Astrocyte (in vitro differentiated cells and primary cell): ENCODE results near the gene ETS1. TPM values are rescaled to one million over a fixed set of nuclear protein-coding genes. Genes with fewer than 3 reads are reported as not detected.
A peak's percentile ranks its signal among the peaks of the same experiment; 100 is the strongest.

Experiments
- DNase-seq: peaks from one replicate; pipeline ENCODE4 v3.0.0-alpha.2; 2010; ENCODE audit warnings: low read depth
- FAIRE-seq: peaks from 2 replicates; lab custom pipeline; 2011; peaks lifted over from hg19 to GRCh38; lab: Jason Lieb, UNC
- H2AFZ ChIP-seq: 2 replicates; pipeline ENCODE4 v1.6.0; 2012; ENCODE audit warnings: low read depth, low read length, inconsistent platforms
- H3K27ac ChIP-seq: 2 replicates; pipeline ENCODE4 v1.5.1; 2011; ENCODE audit warnings: low read depth, low read length, inconsistent platforms
- H3K27me3 ChIP-seq: 2 replicates; pipeline ENCODE4 v1.6.0; 2011; ENCODE audit warnings: low read length, inconsistent platforms; ENCODE audit not compliant: insufficient read depth
- H3K36me3 ChIP-seq: 2 replicates; pipeline ENCODE4 v1.5.1; 2011; ENCODE audit warnings: low read length, inconsistent platforms; ENCODE audit not compliant: insufficient read depth
- H3K4me1 ChIP-seq: 2 replicates; pipeline ENCODE4 v1.5.1; 2011; ENCODE audit warnings: low read length, inconsistent platforms; ENCODE audit not compliant: insufficient read depth
- H3K4me2 ChIP-seq: 2 replicates; pipeline ENCODE4 v1.6.0; 2012; ENCODE audit warnings: low read length, inconsistent platforms
- H3K4me3 ChIP-seq: 2 replicates; pipeline ENCODE4 v1.5.1; 2011; ENCODE audit warnings: low read depth, mild to moderate bottlenecking, low read length, inconsistent platforms; ENCODE audit not compliant: insufficient read depth
- H3K79me2 ChIP-seq: 2 replicates; pipeline ENCODE4 v1.6.0; 2012; ENCODE audit warnings: mild to moderate bottlenecking, low read length, inconsistent platforms; ENCODE audit not compliant: insufficient read depth
- H3K9ac ChIP-seq: 2 replicates; pipeline ENCODE4 v1.6.0; 2012; ENCODE audit warnings: mild to moderate bottlenecking, low read length, inconsistent platforms
- H3K9me3 ChIP-seq: 2 replicates; pipeline ENCODE4 v1.5.1; 2012; ENCODE audit warnings: low read depth, mild to moderate bottlenecking, low read length, inconsistent platforms; ENCODE audit not compliant: insufficient read depth
- H4K20me1 ChIP-seq: 2 replicates; pipeline ENCODE4 v1.6.0; 2012; ENCODE audit warnings: low read length, inconsistent platforms; ENCODE audit not compliant: insufficient read depth
- H3K27ac Mint-ChIP-seq: one replicate; pipeline ENCODE4 v1.8.0; 2021; ENCODE audit warnings: mild to moderate bottlenecking, mixed read lengths; ENCODE audit not compliant: unreplicated experiment
- H3K27me3 Mint-ChIP-seq: one replicate; pipeline ENCODE4 v1.8.0; 2021; ENCODE audit warnings: low read depth, mixed read lengths; ENCODE audit not compliant: unreplicated experiment
- H3K36me3 Mint-ChIP-seq: one replicate; pipeline ENCODE4 v1.8.0; 2021; ENCODE audit warnings: low read depth, mixed read lengths; ENCODE audit not compliant: unreplicated experiment
- H3K4me1 Mint-ChIP-seq: one replicate; pipeline ENCODE4 v1.8.0; 2021; ENCODE audit warnings: low read depth, mixed read lengths; ENCODE audit not compliant: unreplicated experiment
- H3K4me3 Mint-ChIP-seq: one replicate; pipeline ENCODE4 v1.8.0; 2021; ENCODE audit warnings: mild to moderate bottlenecking, moderate library complexity, mixed read lengths; ENCODE audit not compliant: unreplicated experiment
- H3K9me3 Mint-ChIP-seq: one replicate; pipeline ENCODE4 v1.8.0; 2021; ENCODE audit warnings: mild to moderate bottlenecking, mixed read lengths; ENCODE audit not compliant: unreplicated experiment
- CTCF ChIP-seq: IDR thresholded peaks from 2 replicates; pipeline ENCODE4 v1.5.1; 2011; ENCODE audit warnings: low read depth, mild to moderate bottlenecking, inconsistent platforms, low read length, moderate library complexity; ENCODE audit not compliant: insufficient read depth
- EZH2 ChIP-seq: IDR thresholded peaks from 2 replicates; pipeline ENCODE4 v1.6.1; 2012; ENCODE audit warnings: mild to moderate bottlenecking, low read length, inconsistent platforms; ENCODE audit not compliant: insufficient read depth
- total RNA-seq: library from RNA; stranded (reverse); gene quantifications from 2 replicates; pipeline ENCODE4 v1.2.1, GENCODE V29; 2021

Gene ETS1
- total RNA-seq, 1 donor from 2014 or later = 107 TPM

GRCh38 chr11:128499613-128500253, 87.6 kb downstream of the ETS1 start:
- Histone ChIP-seq H3K9ac (peak overlapping the region; percentile 88), H3K27ac (peak overlapping the region; percentile 95), H2AFZ (no peak overlapping the region), H3K27me3 (no peaks in the 10 kb centered on the region), H3K4me2 (peak overlapping the region; percentile 83), H3K36me3 (no peaks in the 10 kb centered on the region), H3K4me1 (peaks cover 94% of the 10 kb centered on the region), H4K20me1 (peaks cover 4% of the 10 kb centered on the region), H3K9me3 (no peaks in the 10 kb centered on the region), H3K4me3 (no peak overlapping the region), H3K79me2 (peaks cover 90% of the 10 kb centered on the region)
- DNase-seq (no peak), FAIRE-seq (no peak)
- H3K4me1 Mint-ChIP-seq = peaks cover 94% of the 10 kb centered on the region
- H3K27ac Mint-ChIP-seq = peak overlapping the region; percentile 93
- TF ChIP-seq CTCF (no peak), EZH2 (no peak)
- no peaks in the 10 kb centered on the region for H3K9me3 Mint-ChIP-seq
- H3K4me3 Mint-ChIP-seq = peak overlapping the region; percentile 21
- peaks cover 3% of the 10 kb centered on the region for H3K36me3 Mint-ChIP-seq
- H3K27me3 Mint-ChIP-seq = no peaks in the 10 kb centered on the region

- peak overlapping the region; percentile 83 for H3K4me2 ChIP-seq
- H3K27ac ChIP-seq = peak overlapping the region; percentile 95
- no peak overlapping the region for H2AFZ ChIP-seq
- H3K9me3 ChIP-seq = no peaks in the 10 kb centered on the region
- H3K4me3 ChIP-seq = no peak overlapping the region
- Mint-ChIP-seq H3K27me3 (no peaks in the 10 kb centered on the region), H3K36me3 (peaks cover 3% of the 10 kb centered on the region), H3K4me3 (no peak overlapping the region), H3K4me1 (peaks cover 90% of the 10 kb centered on the region), H3K9me3 (no peaks in the 10 kb centered on the region), H3K27ac (peak overlapping the region; percentile 1)
- H3K9ac ChIP-seq = peak overlapping the region; percentile 88
- peaks cover 6% of the 10 kb centered on the region for H4K20me1 ChIP-seq
- peak; percentile 82 for FAIRE-seq
- H3K79me2 ChIP-seq = peaks cover 90% of the 10 kb centered on the region
- no peak for TF ChIP-seq EZH2
- H3K36me3 ChIP-seq = no peaks in the 10 kb centered on the region
- peaks cover 85% of the 10 kb centered on the region for H3K4me1 ChIP-seq
- no peaks in the 10 kb centered on the region for H3K27me3 ChIP-seq
- DNase-seq = peak; percentile 70
These were observed 88.6 kb downstream of the ETS1 start for GRCh38 chr11:128498721-128499245.

GRCh38 chr11:128497776-128498095, 89.6 kb downstream of the ETS1 start:
- H3K27ac Mint-ChIP-seq = peak overlapping the region; percentile 95
- no peak for TF ChIP-seq EZH2
- no peak for TF ChIP-seq CTCF
- Histone ChIP-seq H3K4me3 (peak overlapping the region; percentile 39), H3K9me3 (no peaks in the 10 kb centered on the region), H4K20me1 (peaks cover 11% of the 10 kb centered on the region), H3K9ac (peak overlapping the region; percentile 88), H3K79me2 (peaks cover 90% of the 10 kb centered on the region), H3K27me3 (no peaks in the 10 kb centered on the region), H3K4me2 (peak overlapping the region; percentile 83), H3K36me3 (peaks cover 3% of the 10 kb centered on the region), H3K27ac (peak overlapping the region; percentile 95), H3K4me1 (peaks cover 85% of the 10 kb centered on the region), H2AFZ (no peak overlapping the region)
- FAIRE-seq (peak; percentile 17), DNase-seq (no peak)
- no peaks in the 10 kb centered on the region for H3K9me3 Mint-ChIP-seq
- H3K27me3 Mint-ChIP-seq = no peaks in the 10 kb centered on the region
- H3K36me3 Mint-ChIP-seq = peaks cover 3% of the 10 kb centered on the region
- peaks cover 90% of the 10 kb centered on the region for H3K4me1 Mint-ChIP-seq
- peak overlapping the region; percentile 51 for H3K4me3 Mint-ChIP-seq
